ENCODE measurements around the gene LRRIQ4.

LRRIQ4 gene

GRCh38 chr3:169842960-169843359 is 30.3 kb downstream of the LRRIQ4 start:
- Histone ChIP-seq H4K20me1 (ENCODE audit: control insufficient read depth, insufficient read depth, low read depth, low read length) (no peaks in the 10 kb centered on the region), H3K4me1 (ENCODE audit: control insufficient read depth, low read length) (peaks cover 92% of the 10 kb centered on the region), H3K4me2 (ENCODE audit: low read length) (peak overlapping the region; percentile 76), H3K79me2 (ENCODE audit: control insufficient read depth, low read length) (no peaks in the 10 kb centered on the region), H3K27ac (ENCODE audit: low read depth, low read length) (peak overlapping the region; percentile 60), H3K36me3 (ENCODE audit: control insufficient read depth, low read length) (no peaks in the 10 kb centered on the region), H3K27me3 (ENCODE audit: control insufficient read depth, low read length) (no peaks in the 10 kb centered on the region), H3K4me3 (ENCODE audit: low read length) (peak overlapping the region; percentile 57), H3K9me2 (replicated peaks; ENCODE audit: control insufficient read depth, low read length) (no peaks in the 10 kb centered on the region), H3F3A (ENCODE audit: control insufficient read depth, insufficient read depth) (peaks cover 32% of the 10 kb centered on the region), H3K9me3 (ENCODE audit: control insufficient read depth, insufficient read depth, low read length) (no peaks in the 10 kb centered on the region)
- TF ChIP-seq, protein P1, sequence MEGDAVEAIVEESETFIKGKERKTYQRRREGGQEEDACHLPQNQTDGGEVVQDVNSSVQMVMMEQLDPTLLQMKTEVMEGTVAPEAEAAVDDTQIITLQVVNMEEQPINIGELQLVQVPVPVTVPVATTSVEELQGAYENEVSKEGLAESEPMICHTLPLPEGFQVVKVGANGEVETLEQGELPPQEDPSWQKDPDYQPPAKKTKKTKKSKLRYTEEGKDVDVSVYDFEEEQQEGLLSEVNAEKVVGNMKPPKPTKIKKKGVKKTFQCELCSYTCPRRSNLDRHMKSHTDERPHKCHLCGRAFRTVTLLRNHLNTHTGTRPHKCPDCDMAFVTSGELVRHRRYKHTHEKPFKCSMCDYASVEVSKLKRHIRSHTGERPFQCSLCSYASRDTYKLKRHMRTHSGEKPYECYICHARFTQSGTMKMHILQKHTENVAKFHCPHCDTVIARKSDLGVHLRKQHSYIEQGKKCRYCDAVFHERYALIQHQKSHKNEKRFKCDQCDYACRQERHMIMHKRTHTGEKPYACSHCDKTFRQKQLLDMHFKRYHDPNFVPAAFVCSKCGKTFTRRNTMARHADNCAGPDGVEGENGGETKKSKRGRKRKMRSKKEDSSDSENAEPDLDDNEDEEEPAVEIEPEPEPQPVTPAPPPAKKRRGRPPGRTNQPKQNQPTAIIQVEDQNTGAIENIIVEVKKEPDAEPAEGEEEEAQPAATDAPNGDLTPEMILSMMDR (IDR thresholded peaks at IDR 0.05; ENCODE audit: low read depth, low read length, poor library complexity, severe bottlenecking), result no peak
- no peak for TF ChIP-seq EZH2phosphoT487 (IDR thresholded peaks at IDR 0.05; ENCODE audit: borderline replicate concordance, low read length)

DNA sequence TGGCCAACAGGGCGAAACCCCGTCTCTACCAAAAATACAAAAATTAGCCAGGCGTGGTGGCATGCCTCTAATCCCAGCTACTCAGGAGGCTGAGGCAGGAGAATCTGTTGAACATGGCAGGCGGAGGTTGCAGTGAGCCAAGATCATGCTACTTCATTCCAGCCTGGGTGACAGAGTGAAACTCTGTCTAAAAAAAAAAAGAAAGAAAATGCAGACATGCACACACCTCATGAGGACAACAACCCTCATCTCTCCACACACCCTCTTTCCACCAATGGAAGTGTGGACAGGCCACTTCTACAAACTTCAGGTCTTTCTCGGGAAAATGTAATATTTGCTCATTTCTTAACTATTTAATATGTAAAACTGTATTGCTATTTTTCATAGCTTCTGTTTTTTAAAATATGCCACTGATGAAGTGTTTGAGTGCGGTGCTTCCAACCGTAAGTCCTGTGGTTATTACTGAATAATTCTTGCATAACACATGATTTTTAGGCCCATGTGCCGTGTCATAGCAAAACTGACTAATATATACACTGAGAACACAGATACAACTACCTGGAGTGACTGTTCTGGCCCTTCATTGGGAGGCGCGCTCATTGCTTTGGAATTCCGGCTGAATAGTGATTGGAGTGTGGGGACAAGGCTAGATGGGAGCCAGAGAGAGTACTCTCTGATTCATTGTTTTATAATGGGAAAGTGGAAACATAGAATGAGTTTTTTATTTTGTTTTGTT is 34.0 kb downstream of the LRRIQ4 start:
- Histone ChIP-seq H3K79me2 (ENCODE audit: control insufficient read depth, low read length) (no peaks in the 10 kb centered on the region), H3K27ac (ENCODE audit: low read depth, low read length) (peak overlapping the region; percentile 87)
- no peak for TF ChIP-seq EZH2phosphoT487 (IDR thresholded peaks at IDR 0.05; ENCODE audit: borderline replicate concordance, low read length)
- TF ChIP-seq, protein P1 (IDR thresholded peaks at IDR 0.05; ENCODE audit: low read depth, low read length, poor library complexity, severe bottlenecking), result no peak

GRCh38 chr3:169847896-169848295 is 35.2 kb downstream of the LRRIQ4 start:
- H3K36me3 ChIP-seq (ENCODE audit: control insufficient read depth, low read length), result no peaks in the 10 kb centered on the region
- H3K4me2 ChIP-seq (ENCODE audit: low read length), result peak overlapping the region; percentile 97
- no peaks in the 10 kb centered on the region for H3K9me3 ChIP-seq (ENCODE audit: control insufficient read depth, insufficient read depth, low read length)
- no peaks in the 10 kb centered on the region for H3K27me3 ChIP-seq (ENCODE audit: control insufficient read depth, low read length)
- peaks cover 75% of the 10 kb centered on the region for H3K4me1 ChIP-seq (ENCODE audit: control insufficient read depth, low read length)
- no peak overlapping the region for H3K27ac ChIP-seq (ENCODE audit: low read depth, low read length)
- TF ChIP-seq, protein P1 (IDR thresholded peaks at IDR 0.05; ENCODE audit: low read depth, low read length, poor library complexity, severe bottlenecking), result no peak
- TF ChIP-seq EZH2phosphoT487 (IDR thresholded peaks at IDR 0.05; ENCODE audit: borderline replicate concordance, low read length), result no peak
- H3K79me2 ChIP-seq (ENCODE audit: control insufficient read depth, low read length), result no peaks in the 10 kb centered on the region
- peaks cover 20% of the 10 kb centered on the region for H3F3A ChIP-seq (ENCODE audit: control insufficient read depth, insufficient read depth)
- H3K9me2 ChIP-seq (replicated peaks; ENCODE audit: control insufficient read depth, low read length), result no peaks in the 10 kb centered on the region
- no peaks in the 10 kb centered on the region for H4K20me1 ChIP-seq (ENCODE audit: control insufficient read depth, insufficient read depth, low read depth, low read length)
- 0 out of 2 replicates have a peak overlapping the region, but pooled peaks have one; percentile 64 for H3K4me3 ChIP-seq (ENCODE audit: low read length)

More for the DNA sequence above, 34.0 kb downstream of the LRRIQ4 start:
- Histone ChIP-seq H3F3A (ENCODE audit: control insufficient read depth, insufficient read depth) (peaks cover 21% of the 10 kb centered on the region), H3K9me2 (replicated peaks; ENCODE audit: control insufficient read depth, low read length) (no peaks in the 10 kb centered on the region), H3K36me3 (ENCODE audit: control insufficient read depth, low read length) (no peaks in the 10 kb centered on the region), H3K4me2 (ENCODE audit: low read length) (peak overlapping the region; percentile 97), H3K9me3 (ENCODE audit: control insufficient read depth, insufficient read depth, low read length) (no peaks in the 10 kb centered on the region), H3K4me3 (ENCODE audit: low read length) (peak overlapping the region; percentile 64), H3K4me1 (ENCODE audit: control insufficient read depth, low read length) (peaks cover 84% of the 10 kb centered on the region), H4K20me1 (ENCODE audit: control insufficient read depth, insufficient read depth, low read depth, low read length) (no peaks in the 10 kb centered on the region), H3K27me3 (ENCODE audit: control insufficient read depth, low read length) (no peaks in the 10 kb centered on the region)

Data from DOHH2 (cell line).